ENCODE results near the gene ADAMTSL5.

The ADAMTSL5 gene

DNA sequence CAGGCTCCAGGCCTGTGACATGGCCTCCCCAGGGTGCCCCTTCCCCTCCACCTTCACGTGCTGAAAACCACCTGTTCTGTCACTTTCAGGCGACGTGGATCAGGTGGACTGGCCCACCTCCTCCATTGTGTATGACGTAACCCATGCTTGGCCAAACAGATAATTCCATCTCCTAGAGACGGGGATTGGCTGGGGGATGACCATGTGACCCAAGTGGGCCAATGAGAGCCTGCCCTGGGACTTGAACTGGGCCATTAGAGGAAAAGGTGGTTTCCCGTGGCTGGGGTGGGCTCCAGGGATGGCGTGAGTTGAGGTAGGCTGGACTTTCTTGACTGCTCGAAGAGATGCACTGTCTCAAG, 3.6 kb upstream of the ADAMTSL5 start:
- TF ChIP-seq, protein P1, sequence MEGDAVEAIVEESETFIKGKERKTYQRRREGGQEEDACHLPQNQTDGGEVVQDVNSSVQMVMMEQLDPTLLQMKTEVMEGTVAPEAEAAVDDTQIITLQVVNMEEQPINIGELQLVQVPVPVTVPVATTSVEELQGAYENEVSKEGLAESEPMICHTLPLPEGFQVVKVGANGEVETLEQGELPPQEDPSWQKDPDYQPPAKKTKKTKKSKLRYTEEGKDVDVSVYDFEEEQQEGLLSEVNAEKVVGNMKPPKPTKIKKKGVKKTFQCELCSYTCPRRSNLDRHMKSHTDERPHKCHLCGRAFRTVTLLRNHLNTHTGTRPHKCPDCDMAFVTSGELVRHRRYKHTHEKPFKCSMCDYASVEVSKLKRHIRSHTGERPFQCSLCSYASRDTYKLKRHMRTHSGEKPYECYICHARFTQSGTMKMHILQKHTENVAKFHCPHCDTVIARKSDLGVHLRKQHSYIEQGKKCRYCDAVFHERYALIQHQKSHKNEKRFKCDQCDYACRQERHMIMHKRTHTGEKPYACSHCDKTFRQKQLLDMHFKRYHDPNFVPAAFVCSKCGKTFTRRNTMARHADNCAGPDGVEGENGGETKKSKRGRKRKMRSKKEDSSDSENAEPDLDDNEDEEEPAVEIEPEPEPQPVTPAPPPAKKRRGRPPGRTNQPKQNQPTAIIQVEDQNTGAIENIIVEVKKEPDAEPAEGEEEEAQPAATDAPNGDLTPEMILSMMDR (IDR thresholded peaks at IDR 0.05; ENCODE audit: low read length) = no peak
- no peak for TF ChIP-seq EZH2 (IDR thresholded peaks at IDR 0.05; ENCODE audit: borderline replicate concordance, low read length)
- no peaks in the 10 kb centered on the region for H3K36me3 ChIP-seq (ENCODE audit: insufficient read depth, low read length)
- H3K27me3 ChIP-seq (ENCODE audit: insufficient read depth, low read length) = peaks cover 8% of the 10 kb centered on the region
- H4K20me1 ChIP-seq (ENCODE audit: insufficient read depth, low read length) = no peaks in the 10 kb centered on the region
- no peaks in the 10 kb centered on the region for H3K4me1 ChIP-seq (ENCODE audit: insufficient read depth, low read length, severe bottlenecking)
- H3K27ac ChIP-seq (ENCODE audit: low read depth, low read length, poor library complexity, severe bottlenecking) = no peak overlapping the region
- H3K79me2 ChIP-seq (ENCODE audit: insufficient read depth, low read length) = no peaks in the 10 kb centered on the region
- no peak overlapping the region for H3K9ac ChIP-seq (ENCODE audit: low read length)
- no peak overlapping the region for H2AFZ ChIP-seq (ENCODE audit: low read length)
- no peaks in the 10 kb centered on the region for H3F3A ChIP-seq (ENCODE audit: insufficient read depth, low read length)
- no peak overlapping the region for H3K4me2 ChIP-seq (ENCODE audit: low read length)
- no peak overlapping the region for H3K4me3 ChIP-seq (ENCODE audit: low read depth, low read length, poor library complexity, severe bottlenecking)
- no peaks in the 10 kb centered on the region for H3K9me3 ChIP-seq (ENCODE audit: low read length)
- no peaks in the 10 kb centered on the region for H3K9me2 ChIP-seq (ENCODE audit: low read depth, low read length)

DNA sequence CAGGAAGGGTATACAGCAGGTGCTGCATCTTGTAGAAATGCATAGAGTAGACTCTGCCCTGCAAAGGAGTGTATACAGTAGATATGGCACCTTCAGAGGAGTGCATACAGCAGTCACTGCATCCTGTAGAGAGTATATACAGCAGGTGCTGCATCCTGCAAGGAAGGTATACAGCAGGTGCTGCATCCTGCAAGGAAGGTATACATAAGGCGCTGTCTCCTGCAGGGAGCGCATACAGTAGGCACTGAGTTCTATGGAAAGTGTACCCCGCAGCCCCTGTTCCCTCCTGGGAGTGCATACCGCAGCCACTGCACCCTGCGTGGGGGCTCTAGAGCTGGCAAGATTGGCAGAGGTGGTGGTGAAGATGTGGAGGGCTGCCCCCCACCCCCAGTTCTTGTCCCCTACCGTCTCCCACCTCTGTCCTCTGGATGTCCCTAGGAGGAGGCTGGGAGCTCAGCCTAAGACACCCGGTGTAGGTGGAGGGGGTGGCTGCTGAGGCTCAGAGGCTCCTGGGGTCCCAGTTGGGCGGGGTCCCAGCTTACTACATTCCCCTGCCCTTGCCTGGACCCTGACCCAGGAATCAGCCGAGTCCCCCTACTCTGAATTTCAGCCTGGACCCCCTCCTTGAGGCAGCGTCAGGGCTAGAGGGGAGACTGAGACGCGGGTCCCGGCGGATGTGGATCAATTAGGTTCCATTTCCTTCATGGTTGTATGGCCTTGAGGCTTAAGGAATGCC, 2.3 kb upstream of the ADAMTSL5 start:
- Histone ChIP-seq H3K4me3 (ENCODE audit: low read depth, low read length, poor library complexity, severe bottlenecking) (no peak overlapping the region), H3K27ac (ENCODE audit: low read depth, low read length, poor library complexity, severe bottlenecking) (no peak overlapping the region), H3K79me2 (ENCODE audit: insufficient read depth, low read length) (no peaks in the 10 kb centered on the region), H3K9me2 (ENCODE audit: low read depth, low read length) (no peaks in the 10 kb centered on the region), H3K27me3 (ENCODE audit: insufficient read depth, low read length) (peaks cover 8% of the 10 kb centered on the region), H3K9ac (ENCODE audit: low read length) (no peak overlapping the region), H4K20me1 (ENCODE audit: insufficient read depth, low read length) (no peaks in the 10 kb centered on the region), H3K4me2 (ENCODE audit: low read length) (no peak overlapping the region), H2AFZ (ENCODE audit: low read length) (no peak overlapping the region), H3K9me3 (ENCODE audit: low read length) (no peaks in the 10 kb centered on the region), H3K4me1 (ENCODE audit: insufficient read depth, low read length, severe bottlenecking) (no peaks in the 10 kb centered on the region), H3K36me3 (ENCODE audit: insufficient read depth, low read length) (no peaks in the 10 kb centered on the region), H3F3A (ENCODE audit: insufficient read depth, low read length) (no peaks in the 10 kb centered on the region)
- no peak for TF ChIP-seq EZH2 (IDR thresholded peaks at IDR 0.05; ENCODE audit: borderline replicate concordance, low read length)
- TF ChIP-seq, protein P1 (IDR thresholded peaks at IDR 0.05; ENCODE audit: low read length) = no peak

DNA sequence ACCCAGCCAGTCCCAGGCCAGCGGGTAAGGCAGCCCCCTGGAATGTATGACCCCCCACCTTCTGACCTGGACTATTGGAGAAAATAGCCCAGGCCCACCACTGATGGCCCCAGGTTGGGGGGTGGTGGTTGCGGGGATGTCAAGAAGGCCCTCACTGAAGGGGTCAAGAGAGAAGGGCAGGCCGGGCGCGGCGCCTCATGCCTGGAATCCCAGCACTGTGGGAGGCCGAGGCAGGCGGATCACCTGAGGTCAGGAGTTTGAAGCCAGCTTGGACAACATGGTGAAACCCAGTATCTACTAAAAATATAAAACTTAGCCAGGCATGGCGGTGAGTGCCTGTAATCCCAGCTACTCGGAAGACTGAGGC, 1.5 kb upstream of the ADAMTSL5 start:
- no peak overlapping the region for H3K9ac ChIP-seq (ENCODE audit: low read length)
- H3K27ac ChIP-seq (ENCODE audit: low read depth, low read length, poor library complexity, severe bottlenecking) = no peak overlapping the region
- H2AFZ ChIP-seq (ENCODE audit: low read length) = no peak overlapping the region
- no peaks in the 10 kb centered on the region for H3K4me1 ChIP-seq (ENCODE audit: insufficient read depth, low read length, severe bottlenecking)
- H3K79me2 ChIP-seq (ENCODE audit: insufficient read depth, low read length) = no peaks in the 10 kb centered on the region
- peaks cover 8% of the 10 kb centered on the region for H3K27me3 ChIP-seq (ENCODE audit: insufficient read depth, low read length)
- no peak overlapping the region for H3K4me2 ChIP-seq (ENCODE audit: low read length)
- H4K20me1 ChIP-seq (ENCODE audit: insufficient read depth, low read length) = no peaks in the 10 kb centered on the region
- H3K4me3 ChIP-seq (ENCODE audit: low read depth, low read length, poor library complexity, severe bottlenecking) = no peak overlapping the region
- no peaks in the 10 kb centered on the region for H3F3A ChIP-seq (ENCODE audit: insufficient read depth, low read length)
- no peaks in the 10 kb centered on the region for H3K36me3 ChIP-seq (ENCODE audit: insufficient read depth, low read length)
- H3K9me3 ChIP-seq (ENCODE audit: low read length) = no peaks in the 10 kb centered on the region
- TF ChIP-seq EZH2 (IDR thresholded peaks at IDR 0.05; ENCODE audit: borderline replicate concordance, low read length) = no peak
- TF ChIP-seq, protein P1 (IDR thresholded peaks at IDR 0.05; ENCODE audit: low read length) = no peak
- no peaks in the 10 kb centered on the region for H3K9me2 ChIP-seq (ENCODE audit: low read depth, low read length)

All from OCI-LY1 (cell line).